ENCODE results near the gene ADAMTS18.

GRCh38 chr16:77298418-77299360 is 136.1 kb downstream of the ADAMTS18 start:
- TF ChIP-seq POLR2A (IDR thresholded peaks at IDR 0.05), result no peak
- no peak for TF ChIP-seq CTCF (IDR thresholded peaks at IDR 0.05)
- no peak for TF ChIP-seq EP300 (IDR thresholded peaks at IDR 0.05; ENCODE audit: low read depth)
